ENCODE results near the gene PLXND1.

DNA sequence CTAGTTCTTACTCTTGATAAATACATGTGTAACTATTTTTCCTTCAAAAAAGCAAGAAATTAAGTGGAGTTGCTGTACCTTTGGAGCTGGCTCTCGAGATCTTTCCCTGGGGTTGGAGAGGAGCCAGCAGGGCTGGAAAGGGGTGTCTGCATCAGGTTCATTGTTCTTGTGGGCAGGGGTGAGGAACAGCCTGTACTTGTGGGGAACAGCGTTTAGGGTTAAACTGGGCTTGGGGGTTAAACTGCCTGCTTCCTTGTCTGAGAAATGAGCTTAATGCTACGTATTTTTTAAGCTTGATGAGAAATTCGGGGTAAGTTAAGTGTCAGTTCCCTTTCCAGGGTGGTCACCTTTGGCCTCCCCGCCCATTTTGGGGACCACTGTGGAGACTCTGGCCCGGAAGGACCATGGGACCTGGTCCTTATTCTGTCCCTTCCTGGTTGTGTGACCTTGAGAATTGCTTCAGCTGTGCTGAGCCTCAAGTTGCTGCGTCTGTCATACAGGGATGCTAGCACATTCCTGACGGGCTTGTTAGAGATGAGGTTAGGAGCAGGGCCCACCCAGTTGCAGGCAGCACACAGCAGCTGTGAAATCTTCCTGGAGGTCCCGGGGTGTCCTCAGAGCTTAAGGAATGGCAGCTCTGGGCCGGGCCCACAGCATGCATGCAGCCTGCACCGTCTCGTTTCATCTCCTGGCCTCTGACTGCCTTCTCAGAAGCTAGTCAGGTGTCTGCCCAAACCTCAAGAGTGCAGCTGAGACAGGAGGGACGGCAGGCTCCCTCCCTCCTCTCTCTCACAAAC, 51.9 kb downstream of the PLXND1 start:
- TF ChIP-seq, protein P1, sequence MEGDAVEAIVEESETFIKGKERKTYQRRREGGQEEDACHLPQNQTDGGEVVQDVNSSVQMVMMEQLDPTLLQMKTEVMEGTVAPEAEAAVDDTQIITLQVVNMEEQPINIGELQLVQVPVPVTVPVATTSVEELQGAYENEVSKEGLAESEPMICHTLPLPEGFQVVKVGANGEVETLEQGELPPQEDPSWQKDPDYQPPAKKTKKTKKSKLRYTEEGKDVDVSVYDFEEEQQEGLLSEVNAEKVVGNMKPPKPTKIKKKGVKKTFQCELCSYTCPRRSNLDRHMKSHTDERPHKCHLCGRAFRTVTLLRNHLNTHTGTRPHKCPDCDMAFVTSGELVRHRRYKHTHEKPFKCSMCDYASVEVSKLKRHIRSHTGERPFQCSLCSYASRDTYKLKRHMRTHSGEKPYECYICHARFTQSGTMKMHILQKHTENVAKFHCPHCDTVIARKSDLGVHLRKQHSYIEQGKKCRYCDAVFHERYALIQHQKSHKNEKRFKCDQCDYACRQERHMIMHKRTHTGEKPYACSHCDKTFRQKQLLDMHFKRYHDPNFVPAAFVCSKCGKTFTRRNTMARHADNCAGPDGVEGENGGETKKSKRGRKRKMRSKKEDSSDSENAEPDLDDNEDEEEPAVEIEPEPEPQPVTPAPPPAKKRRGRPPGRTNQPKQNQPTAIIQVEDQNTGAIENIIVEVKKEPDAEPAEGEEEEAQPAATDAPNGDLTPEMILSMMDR (IDR thresholded peaks at IDR 0.05; ENCODE audit: poor library complexity, severe bottlenecking) = no peak
- no peak for TF ChIP-seq EZH2 (IDR thresholded peaks at IDR 0.05; ENCODE audit: borderline replicate concordance, insufficient read depth, low read length, poor library complexity, severe bottlenecking)
- TF ChIP-seq TAF1 (IDR thresholded peaks at IDR 0.05; ENCODE audit: low read depth) = no peak
